HG03066 (cell line): ENCODE measurements around the gene REC8.
A peak's percentile ranks its signal among the peaks of the same experiment; 100 is the strongest.

Source experiments
- ATAC-seq: cut with Tn5 transposase; IDR thresholded peaks from one replicate; pipeline ENCODE4 v1.9.1; 2021; ENCODE audit warnings: low read depth; ENCODE audit not compliant: unreplicated experiment

REC8 gene

GRCh38 chr14:24171422-24172260, at the start of gene REC8:
Gene REC8 (plus strand): TSS chr14:24172080. CDS start chr14:24172553, 473 bp downstream.
- ATAC-seq, result peak; percentile 88

GRCh38 chr14:24122416-24122815, 49.5 kb upstream of the REC8 start:
- ATAC-seq, result no peak

GRCh38 chr14:24122898-24123297, 49.0 kb upstream of the REC8 start:
- ATAC-seq, result no peak

GRCh38 chr14:24123424-24124417, 48.2 kb upstream of the REC8 start:
- ATAC-seq, result no peak

GRCh38 chr14:24126939-24127338, 44.9 kb upstream of the REC8 start:
- ATAC-seq, result no peak

- ATAC-seq, result no peak
These were observed 44.2 kb upstream of the REC8 start for GRCh38 chr14:24127673-24128072.

- no peak for ATAC-seq
These were observed 42.4 kb upstream of the REC8 start for GRCh38 chr14:24129410-24129998.

- no peak for ATAC-seq
These were observed 41.5 kb upstream of the REC8 start, which contains the start of gene FITM1 for GRCh38 chr14:24130380-24130716. Gene FITM1 (plus strand): TSS chr14:24130659. CDS start chr14:24131564, 905 bp downstream.

- no peak for ATAC-seq
These were observed 40.9 kb upstream of the REC8 start for GRCh38 chr14:24130717-24131548.

- no peak for ATAC-seq
These were observed 40.3 kb upstream of the REC8 start for GRCh38 chr14:24131549-24131966.

- ATAC-seq, result no peak
These were observed 39.7 kb upstream of the REC8 start for GRCh38 chr14:24132061-24132685.

- no peak for ATAC-seq
These were observed 38.9 kb upstream of the REC8 start for GRCh38 chr14:24132976-24133375.

GRCh38 chr14:24133735-24134134, 38.1 kb upstream of the REC8 start:
- ATAC-seq, result no peak

- peak; percentile 12 for ATAC-seq
These were observed 36.4 kb upstream of the REC8 start for GRCh38 chr14:24135584-24135833.

GRCh38 chr14:24135834-24136683, 35.8 kb upstream of the REC8 start, which contains the start of gene PSME1:
Gene PSME1 (plus strand): TSS chr14:24136194. CDS start chr14:24136263, 69 bp downstream.
- ATAC-seq, result peak; percentile 85

GRCh38 chr14:24136684-24137528, 35.0 kb upstream of the REC8 start:
- no peak for ATAC-seq

- no peak for ATAC-seq
These were observed 34.1 kb upstream of the REC8 start for GRCh38 chr14:24137529-24138395.
